Measurements from ENCODE around the gene RETREG2. TPM values are rescaled to one million over a fixed set of nuclear protein-coding genes. Genes with fewer than 3 reads are reported as not detected.
"Not testable (repeated sequence)": the region's sequence is repeated elsewhere in the genome, so short reads cannot be mapped to it uniquely, and the experiment has no call there.

The RETREG2 gene
- total RNA-seq, 1 donor from 2014 or later = 34.4 TPM

DNA sequence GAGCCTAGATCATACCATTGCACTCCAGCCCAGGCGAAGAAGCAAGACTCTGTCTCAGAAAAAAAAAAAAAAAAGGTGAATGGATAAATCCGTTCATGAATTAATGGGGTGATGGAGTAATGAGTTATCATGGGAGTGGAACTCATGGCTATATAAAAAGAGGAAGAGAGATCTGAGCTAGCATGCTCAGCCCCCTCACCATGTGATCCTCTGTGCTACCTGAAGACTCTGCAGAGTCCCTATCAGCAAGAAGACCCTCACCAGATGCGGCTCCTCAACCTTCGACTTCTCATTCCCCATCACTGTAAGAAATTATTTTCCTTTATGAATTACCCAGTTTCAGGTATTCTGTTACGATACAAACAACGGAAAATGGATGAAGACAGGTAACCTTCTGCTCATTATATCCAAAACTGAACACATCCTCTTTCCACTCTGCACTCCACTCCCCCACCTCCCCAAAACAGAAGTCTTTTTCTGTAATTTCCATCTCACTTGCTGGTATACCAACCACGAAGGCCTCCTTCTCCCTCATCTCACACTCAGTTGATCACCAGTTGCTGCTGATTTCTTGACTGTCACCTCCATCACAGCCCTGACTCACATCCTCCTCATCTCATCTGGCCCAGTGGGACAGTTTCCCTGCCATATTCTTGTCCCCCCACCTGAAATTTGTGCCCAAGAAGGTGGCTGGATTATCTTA, 8.8 kb downstream of the RETREG2 start:
- TF ChIP-seq, protein P1, sequence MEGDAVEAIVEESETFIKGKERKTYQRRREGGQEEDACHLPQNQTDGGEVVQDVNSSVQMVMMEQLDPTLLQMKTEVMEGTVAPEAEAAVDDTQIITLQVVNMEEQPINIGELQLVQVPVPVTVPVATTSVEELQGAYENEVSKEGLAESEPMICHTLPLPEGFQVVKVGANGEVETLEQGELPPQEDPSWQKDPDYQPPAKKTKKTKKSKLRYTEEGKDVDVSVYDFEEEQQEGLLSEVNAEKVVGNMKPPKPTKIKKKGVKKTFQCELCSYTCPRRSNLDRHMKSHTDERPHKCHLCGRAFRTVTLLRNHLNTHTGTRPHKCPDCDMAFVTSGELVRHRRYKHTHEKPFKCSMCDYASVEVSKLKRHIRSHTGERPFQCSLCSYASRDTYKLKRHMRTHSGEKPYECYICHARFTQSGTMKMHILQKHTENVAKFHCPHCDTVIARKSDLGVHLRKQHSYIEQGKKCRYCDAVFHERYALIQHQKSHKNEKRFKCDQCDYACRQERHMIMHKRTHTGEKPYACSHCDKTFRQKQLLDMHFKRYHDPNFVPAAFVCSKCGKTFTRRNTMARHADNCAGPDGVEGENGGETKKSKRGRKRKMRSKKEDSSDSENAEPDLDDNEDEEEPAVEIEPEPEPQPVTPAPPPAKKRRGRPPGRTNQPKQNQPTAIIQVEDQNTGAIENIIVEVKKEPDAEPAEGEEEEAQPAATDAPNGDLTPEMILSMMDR (conservative IDR thresholded peaks at IDR 0.05; ENCODE audit: low read depth, low read length) = no peak
- no peak overlapping the region for H3K4me3 ChIP-seq (ENCODE audit: low read depth, low read length)
- DNase-seq (ENCODE audit: low read depth) = no peak

DNA sequence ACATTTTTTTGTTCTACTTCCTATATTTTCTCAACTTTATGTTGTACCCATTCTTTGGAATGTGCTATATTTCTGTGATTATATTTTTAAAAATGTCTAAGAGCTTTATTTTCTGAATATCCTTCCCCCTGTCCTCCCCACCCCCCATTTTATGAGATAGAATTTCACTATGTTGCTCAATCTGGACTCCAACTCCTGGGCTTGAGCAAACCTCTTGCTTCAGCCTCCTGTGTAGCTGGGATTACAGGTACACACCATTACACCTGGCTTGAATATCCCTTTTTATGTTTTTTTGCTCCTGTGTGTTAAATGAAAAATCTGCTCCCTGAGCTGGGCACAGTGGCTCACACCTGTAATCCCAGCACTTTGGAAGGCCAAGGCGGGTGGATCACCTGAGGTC, 19.3 kb downstream of the RETREG2 start:
- TF ChIP-seq, protein P1 (conservative IDR thresholded peaks at IDR 0.05; ENCODE audit: low read depth, low read length) = no peak
- no peak for DNase-seq (ENCODE audit: low read depth)
- H3K4me3 ChIP-seq (ENCODE audit: low read depth, low read length) = no peak overlapping the region

DNA sequence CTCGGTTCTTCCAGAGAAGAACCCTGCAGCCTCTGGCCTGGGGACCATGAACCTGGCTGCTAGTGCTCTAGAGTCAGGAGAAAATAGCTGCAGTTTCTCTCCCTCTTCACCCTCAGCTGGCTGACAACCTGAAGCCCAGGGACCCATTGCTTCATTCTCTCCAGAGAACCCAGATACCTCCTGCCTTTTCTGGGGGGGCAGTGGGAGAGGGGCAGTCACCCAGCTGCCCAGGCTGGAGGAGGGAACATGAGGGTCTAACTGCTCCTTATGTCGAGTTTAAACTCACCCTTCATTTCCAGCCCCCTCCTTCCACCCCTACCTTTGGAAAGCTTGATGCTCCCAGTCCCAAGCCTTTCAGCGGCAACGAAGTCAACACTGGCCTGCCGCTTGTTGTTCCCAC, 20.9 kb downstream of the RETREG2 start:
- no peak overlapping the region for H3K4me3 ChIP-seq (ENCODE audit: low read depth, low read length)
- DNase-seq (ENCODE audit: low read depth) = no peak
- TF ChIP-seq, protein P1 (conservative IDR thresholded peaks at IDR 0.05; ENCODE audit: low read depth, low read length) = no peak

DNA sequence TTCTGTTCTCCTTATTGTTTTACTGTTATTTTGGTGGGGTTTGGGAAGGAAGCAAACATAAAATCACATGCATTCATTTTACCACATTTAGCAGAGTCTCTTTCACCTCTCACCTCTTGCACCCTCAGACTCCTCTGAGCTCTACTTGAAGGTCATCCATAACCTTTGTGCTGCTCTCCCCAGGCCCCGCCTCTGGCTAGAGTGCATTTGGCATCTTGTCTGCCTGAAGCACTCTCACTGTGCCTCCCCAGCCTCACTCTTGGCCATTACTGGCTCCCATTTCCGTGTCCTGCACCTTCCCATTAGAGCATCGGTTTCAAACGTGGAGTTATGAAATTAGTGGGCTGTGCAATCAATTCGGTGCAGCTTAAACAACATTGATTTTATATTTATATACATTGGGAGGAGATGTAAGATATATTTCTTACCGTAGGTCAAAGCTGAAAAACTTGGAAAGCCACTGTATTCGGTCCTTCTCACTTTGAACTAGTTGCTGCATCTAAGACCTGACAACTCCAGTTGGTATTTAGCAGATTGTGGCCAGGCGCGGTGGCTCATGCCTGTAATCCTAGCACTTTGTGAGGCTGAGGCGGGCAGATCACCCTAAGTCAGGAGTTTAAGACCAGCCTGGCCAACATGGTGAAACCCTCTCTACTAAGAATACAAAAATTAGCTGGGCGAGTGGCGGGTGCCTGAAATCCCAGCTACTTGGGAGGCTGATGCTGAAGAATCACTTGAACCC, 21.6 kb downstream of the RETREG2 start:
- no peak overlapping the region for H3K4me3 ChIP-seq (ENCODE audit: low read depth, low read length)
- TF ChIP-seq, protein P1 (conservative IDR thresholded peaks at IDR 0.05; ENCODE audit: low read depth, low read length) = no peak
- no peak for DNase-seq (ENCODE audit: low read depth)

DNA sequence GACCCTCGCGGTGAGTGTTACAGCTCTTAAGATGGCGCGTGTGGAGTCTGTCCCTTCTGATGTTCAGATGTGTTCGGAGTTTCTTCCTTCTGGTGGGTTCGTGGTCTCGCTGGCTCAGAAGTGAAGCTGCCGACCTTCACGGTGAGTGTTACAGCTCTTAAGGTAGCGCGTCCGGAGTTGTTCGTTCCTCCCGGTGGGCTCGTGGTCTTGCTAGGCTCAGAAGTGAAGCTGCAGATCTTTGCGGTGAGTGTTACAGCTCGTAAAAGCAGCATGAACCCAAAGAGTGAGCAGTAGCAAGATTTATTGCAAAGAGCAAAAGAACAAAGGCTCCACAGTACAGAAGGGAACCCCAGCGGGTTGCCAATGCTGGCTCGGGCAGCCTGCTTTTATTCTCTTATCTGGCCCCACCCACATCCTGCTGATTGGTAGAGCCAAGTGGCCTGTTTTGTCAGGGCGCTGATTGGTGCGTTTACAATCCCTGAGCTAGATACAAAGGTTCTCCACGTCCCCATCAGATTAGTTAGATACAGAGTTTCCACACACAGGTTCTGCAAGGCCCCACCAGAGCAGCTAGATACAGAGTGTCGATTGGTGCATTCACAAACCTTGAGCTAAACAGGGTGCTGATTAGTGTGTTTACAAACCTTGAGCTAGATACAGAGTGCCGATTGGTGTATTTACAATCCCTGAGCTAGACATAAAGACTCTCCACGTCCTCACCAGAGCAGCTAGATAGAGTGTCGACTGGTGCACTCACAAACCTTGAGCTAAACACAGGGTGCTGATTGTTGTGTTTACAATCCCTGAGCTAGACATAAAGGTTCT, 22.6 kb downstream of the RETREG2 start:
- DNase-seq (ENCODE audit: low read depth); H3K4me3 ChIP-seq (ENCODE audit: low read depth, low read length): not testable (repeated sequence)

DNA sequence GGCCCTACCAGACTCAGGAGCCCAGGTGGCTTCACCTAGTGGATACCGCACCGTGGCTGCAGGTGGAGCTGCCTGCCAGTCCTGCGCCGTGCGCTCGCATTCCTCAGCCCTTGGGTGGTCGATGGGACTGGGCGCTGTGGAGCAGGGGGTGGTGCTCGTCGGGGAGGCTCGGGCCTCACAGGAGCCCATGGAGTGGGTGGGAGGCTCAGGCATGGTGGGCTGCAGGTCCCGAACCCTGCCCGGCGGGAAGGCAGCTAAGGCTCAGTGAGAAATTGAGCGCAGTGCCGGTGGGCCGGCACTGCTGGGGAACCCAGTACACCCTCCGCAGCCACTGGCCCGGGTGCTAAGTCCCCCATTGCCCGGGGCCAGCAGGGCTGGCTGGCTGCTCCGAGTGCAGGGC, 23.3 kb downstream of the RETREG2 start:
- not testable (repeated sequence) for DNase-seq (ENCODE audit: low read depth); H3K4me3 ChIP-seq (ENCODE audit: low read depth, low read length)

DNA sequence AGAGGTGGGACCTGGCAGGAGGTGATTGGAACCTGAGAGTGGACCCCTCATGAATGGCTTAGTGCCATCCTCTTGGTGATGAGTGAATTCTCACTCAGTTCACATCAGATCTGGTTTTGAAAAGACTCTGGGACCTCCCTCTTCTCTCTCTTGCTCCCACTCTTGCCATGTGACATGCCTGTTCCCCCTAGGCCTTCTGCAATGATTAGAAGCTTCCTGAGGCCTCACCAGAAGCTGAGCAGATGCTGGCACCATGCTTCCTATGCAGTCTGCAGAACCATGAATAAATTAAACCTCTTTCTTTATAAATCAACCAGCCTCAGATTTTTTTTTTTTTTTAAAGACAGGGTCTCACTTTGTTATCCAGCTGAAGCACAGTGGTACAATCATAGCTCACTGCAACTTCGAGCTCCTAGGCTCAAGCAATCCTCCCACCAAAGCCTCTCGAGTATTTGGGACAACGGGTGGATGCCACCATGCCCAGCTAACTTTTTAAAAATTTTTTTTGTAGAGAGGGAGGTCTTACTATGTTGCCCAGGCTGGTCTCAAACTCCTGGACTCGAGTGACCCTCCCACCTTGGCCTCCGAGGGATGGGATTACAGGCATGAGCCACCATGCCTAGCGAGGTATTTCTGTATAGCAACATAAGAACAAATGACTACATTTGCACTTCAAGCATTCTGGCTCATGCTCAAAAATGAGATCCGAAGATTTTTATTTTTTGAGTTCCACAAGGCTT, 26.5 kb downstream of the RETREG2 start:
- TF ChIP-seq, protein P1 (conservative IDR thresholded peaks at IDR 0.05; ENCODE audit: low read depth, low read length) = no peak
- no peak for DNase-seq (ENCODE audit: low read depth)
- H3K4me3 ChIP-seq (ENCODE audit: low read depth, low read length) = no peak overlapping the region

All from epithelial cell of proximal tubule (primary cell).